Heart left ventricle (tissue), 16 donors: ENCODE results near the gene GSTM4. TPM values are rescaled to one million over a fixed set of nuclear protein-coding genes. Genes with fewer than 3 reads are reported as not detected.

Experiments used
- ATAC-seq, 4 donors: fragments of 200-7000 bp; cut with Tn5 transposase; one replicate each; pipeline ENCODE4 v1.9.1; 2020 to 2022; ENCODE audit warnings: moderate library complexity in 4 of 4, mild to moderate bottlenecking in 3 of 4, moderate number of reproducible peaks in 1 of 4
- DNase-seq, 5 donors: peaks; one replicate each; pipeline ENCODE4 v3.0.0-alpha.2; 2020
- H3K27ac ChIP-seq, 12 donors: fragments of 200-600 bp; sonication (generic) in 4 of 12; one replicate each; pipeline versions ENCODE4 v1.5.0 to v1.8.0; 2016 to 2022; ENCODE audit warnings: mild to moderate bottlenecking in 2 of 12
- H3K27me3 ChIP-seq, 9 donors: fragments of 200-600 bp; sonication (generic) in 2 of 9; one replicate each; pipeline versions ENCODE4 v1.5.1 to v1.8.0; 2016 to 2022; ENCODE audit warnings: mild to moderate bottlenecking in 3 of 9
- H3K36me3 ChIP-seq, 9 donors: fragments of 200-600 bp; sonication (generic) in 2 of 9; one replicate each; pipeline versions ENCODE4 v1.5.0 to v1.8.0; 2018 to 2022; ENCODE audit warnings: mild to moderate bottlenecking in 2 of 9
- H3K4me1 ChIP-seq, 12 donors: fragments of 200-600 bp; sonication (generic) in 4 of 12; one replicate each; pipeline versions ENCODE4 v1.5.0 to v1.8.0; 2016 to 2022; ENCODE audit warnings: mild to moderate bottlenecking in 3 of 12
- H3K4me3 ChIP-seq, 12 donors: fragments of 200-600 bp; sonication (generic) in 4 of 12; one replicate each; pipeline versions ENCODE4 v1.5.0 to v1.8.0; 2017 to 2022; ENCODE audit warnings: mild to moderate bottlenecking in 9 of 12, moderate library complexity in 4 of 12
- H3K9me3 ChIP-seq, 12 donors: fragments of 200-600 bp; sonication (generic) in 4 of 12; one replicate each; pipeline versions ENCODE4 v1.5.0 to v1.8.0; 2016 to 2022; ENCODE audit warnings: mild to moderate bottlenecking in 1 of 12
- CTCF ChIP-seq, 12 donors: fragments of 200-600 bp; sonication (generic) in 4 of 12; IDR thresholded peaks; one replicate each; pipeline versions ENCODE4 v1.5.0 to v1.8.0; 2018 to 2022; ENCODE audit warnings: antibody characterized with exemption in 12 of 12, mild to moderate bottlenecking in 5 of 12
- POLR2A ChIP-seq, 2 donors: fragments of 450-650 bp; IDR thresholded peaks; one replicate each; pipeline ENCODE4 v1.6.1; 2017; ENCODE audit warnings: antibody characterized with exemption in 2 of 2, mild to moderate bottlenecking in 2 of 2, moderate library complexity in 2 of 2
- WGBS, 4 donors: extraction: QIAGEN DNeasy Blood & Tissue Kit in 2 of 4; methylation state at CpG; one replicate each; pipeline versions ENCODE4 v1.1.5 to v1.1.7; 2013 to 2018; 5-methylcytosine and 5-hydroxymethylcytosine counted together
- intact Hi-C, 10 donors: fragments of 100-400 bp; cut with DNase I; formaldehyde crosslinking; loops; one replicate each; pipeline versions ENCODE4 v1.11.1 to v1.14.2; 2022
- polyA plus RNA-seq, 2 donors: library from polyadenylated mRNA; stranded (reverse); fragments of 200-250 nt; gene quantifications; one replicate each; pipeline ENCODE4 v1.2.3, GENCODE V29; 2013
- total RNA-seq, 9 donors: library from RNA; depleted of rRNA in 2 of 9; stranded (reverse); fragments of >200 nt in 2 of 9; fragmentation: NEBNext Ultra II Directional in 3 of 9; extraction: Animal tissue kit (Norgen Biotek cat#: 25700) in 3 of 9; gene quantifications; one replicate each; pipeline versions ENCODE4 v1.1.0 to v1.2.4, GENCODE V29; 2016 to 2023
- donor health status: ischemic (EF 13 %, LVEDD 7.1; RV severe dilation, severe dysfunction).
- donor health status: healthy with polysubstance abuse.
- donor health status: DM: no; HTN: yes; CAD: no.
- donor health status: DM: no; HTN: no; CAD: no.
- donor health status: ischemic (EF 25% LVEDD 6.9; RV normal size, moderate dysfunction).
- donor health status: ischemic (EF 25% LVEDD 5.7; RV mildly dilated, moderate dysfunction).
- donor health status: healthy.
- donor health status: DM: yes; HTN: yes; CAD: no.
- donor health status: ischemic (EF 35%, LVEDD 5.7; RV mildly dilated, moderate dysfunction).
- donor health status: nonischemic (EF 11% LVEDD 7.7; RV severe dilation, severe dysfunction).
- donor health status: DM: yes; HTN: yes; CAD: no.
- donor health status: PGD.
- donor health status: ischemic (EF 29% LVEDD 5.4; RV normal size, mild dysfunction).
- donor health status: nonischemic (EF 23%, LVEDD 6.1; RV moderate dilation, normal function).

GSTM4 gene
- total and polyA plus RNA-seq, 11 donors = 21.7 to 48.4 (median 42.1) TPM

- no peaks in the 10 kb centered on the region for H3K9me3 ChIP-seq
- H3K27ac ChIP-seq = no peak overlapping the region
- no peak for ATAC-seq
- H3K4me3 ChIP-seq = no peak overlapping the region
- H3K4me1 ChIP-seq = peaks cover 0 to 37% (median 17%) of the 10 kb centered on the region in 12 donors
- no peaks in the 10 kb centered on the region for H3K27me3 ChIP-seq
- intact Hi-C loops = loop anchor here in 2 of 10 donors (5.0 kb wide), 1 partner anchor 80 kb away; the partner anchor contains the start of gene GNAI3 (in 2 of the 2)
- DNase-seq = no peak
- 92 to 96% (median 95%) methylated on average over 18 to 21 of the region's 21 CpGs for WGBS, 4 donors
- TF ChIP-seq POLR2A (IDR thresholded peaks at IDR 0.05) (no peak), CTCF (IDR thresholded peaks at IDR 0.05) (no peak)
- H3K36me3 ChIP-seq = peaks cover 0 to 59% (median 42%) of the 10 kb centered on the region in 9 donors
These were observed 29.1 kb upstream of the GSTM4 start for GRCh38 chr1:109626682-109627408.

GRCh38 chr1:109627692-109628399, 28.1 kb upstream of the GSTM4 start:
- DNase-seq (no peak), ATAC-seq (no peak)
- intact Hi-C loops = loop anchor here in 4 of 10 donors (2.0 to 5.0 kb wide), 3 partner anchors 81 to 83 kb away; partner anchors contain the start of gene GNAI3 (in 2 of the 4)
- no peak for TF ChIP-seq POLR2A (IDR thresholded peaks at IDR 0.05)
- TF ChIP-seq CTCF (IDR thresholded peaks at IDR 0.05) = no peak
- Histone ChIP-seq H3K27ac (no peak overlapping the region), H3K9me3 (no peaks in the 10 kb centered on the region), H3K36me3 (peaks cover 0 to 63% (median 42%) of the 10 kb centered on the region in 9 donors), H3K4me3 (no peak overlapping the region), H3K4me1 (peaks cover 0 to 38% (median 16%) of the 10 kb centered on the region in 12 donors), H3K27me3 (no peaks in the 10 kb centered on the region)
- 93 to 94% (median 94%) methylated on average over 23 of the region's 23 CpGs for WGBS, 4 donors

- peaks cover 0 to 63% (median 42%) of the 10 kb centered on the region in 9 donors for H3K36me3 ChIP-seq
- H3K9me3 ChIP-seq = no peaks in the 10 kb centered on the region
- H3K4me1 ChIP-seq = peaks cover 0 to 30% (median 11%) of the 10 kb centered on the region in 12 donors
- no peak overlapping the region for H3K27ac ChIP-seq
- TF ChIP-seq CTCF (IDR thresholded peaks at IDR 0.05) (no peak), POLR2A (IDR thresholded peaks at IDR 0.05) (no peak)
- no peaks in the 10 kb centered on the region for H3K27me3 ChIP-seq
- DNase-seq (no peak), ATAC-seq (no peak)
- intact Hi-C loops = loop anchor here in 4 of 10 donors (2.0 to 5.0 kb wide), 3 partner anchors 81 to 84 kb away; partner anchors contain the start of gene GNAI3 (in 2 of the 4)
- no peak overlapping the region for H3K4me3 ChIP-seq
- 85 to 94% (median 92%) methylated on average over 19 to 23 of the region's 23 CpGs for WGBS, 4 donors
These were observed 27.2 kb upstream of the GSTM4 start for GRCh38 chr1:109628540-109629321.
